NCI-H1436 (cell line): ENCODE data around the gene TXN2.

Source experiments
- DNase-seq: peaks from one replicate; lab custom pipeline; 2025; lab: John Stamatoyannopoulos, UW

The TXN2 gene

DNA sequence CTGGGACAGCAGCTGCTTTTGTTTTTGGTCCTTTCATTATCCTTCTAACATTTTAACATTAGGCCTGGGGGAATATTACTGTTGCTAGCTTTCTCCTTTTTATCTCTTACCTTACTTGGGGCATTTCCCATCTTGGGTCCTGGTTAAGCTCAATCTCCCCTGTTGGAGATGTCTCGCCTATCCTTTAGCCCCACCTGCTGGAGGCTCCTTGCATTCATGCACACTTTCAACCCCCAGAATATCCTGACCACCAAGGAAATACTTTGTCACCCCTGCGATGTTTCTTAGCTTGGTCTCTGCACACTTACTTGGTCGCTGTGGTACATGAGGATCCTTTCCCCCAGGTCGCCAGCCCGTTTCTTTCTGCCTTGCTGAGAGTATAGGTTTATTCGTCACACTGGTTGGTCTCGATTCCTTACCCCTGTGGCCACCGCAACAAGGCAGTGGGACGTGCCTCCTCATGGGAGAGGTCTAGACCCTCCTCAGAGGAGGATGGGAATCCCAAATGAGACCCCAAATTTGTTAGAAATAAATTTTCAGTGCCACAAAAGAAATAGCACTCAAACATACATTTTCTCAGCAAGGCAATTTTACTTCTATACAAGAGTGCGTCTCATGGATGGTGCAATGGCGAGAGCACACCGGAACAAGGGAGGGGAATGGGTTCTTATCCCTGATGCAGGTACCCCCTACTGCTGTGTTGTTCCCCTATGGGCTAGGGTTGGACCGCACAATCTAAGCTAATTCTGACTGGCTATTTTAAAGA, 5.4 kb upstream of the TXN2 start:
- DNase-seq, result no peak

DNA sequence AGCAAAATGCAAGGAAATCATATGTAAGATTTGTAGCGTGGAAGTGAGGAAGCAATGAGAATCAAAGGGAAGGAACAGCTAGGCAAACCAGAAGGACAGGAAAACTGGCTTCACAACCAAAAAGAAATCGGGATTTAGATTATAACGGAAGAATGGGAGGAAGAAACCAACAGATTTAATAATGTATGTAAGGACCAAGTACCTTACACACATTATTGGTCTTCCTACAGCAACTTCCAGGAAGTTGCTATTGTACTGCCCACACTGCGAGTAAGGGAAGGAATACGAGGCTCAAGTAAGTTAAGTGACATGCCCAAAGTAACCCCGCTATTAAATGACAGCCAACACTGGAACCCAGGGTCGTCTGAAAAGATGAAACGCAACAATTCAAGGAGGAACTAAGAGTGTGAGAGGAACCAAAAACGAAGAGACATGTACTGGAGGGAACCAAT, 473 bp downstream of the TXN2 start:
- DNase-seq, result no peak

DNA sequence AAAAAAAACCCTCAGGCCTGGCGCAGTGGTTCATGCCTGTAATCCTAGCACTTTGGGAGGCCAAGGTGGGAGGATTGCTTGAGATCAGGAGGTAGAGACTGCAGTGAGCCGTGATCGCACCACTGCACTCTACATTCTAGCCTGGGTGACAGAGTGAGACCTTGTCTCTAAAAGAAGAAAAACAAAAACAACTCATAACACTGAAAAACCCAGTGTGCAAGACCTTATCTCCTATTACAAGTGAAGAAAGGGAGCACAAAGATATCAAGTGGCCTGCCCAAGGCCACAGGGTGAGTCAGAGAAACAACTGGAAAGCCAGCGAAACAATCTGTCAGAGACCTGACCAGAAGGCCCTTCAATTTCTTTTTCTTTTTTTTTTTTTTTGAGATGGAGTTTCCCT, 2.5 kb downstream of the TXN2 start:
- no peak for DNase-seq

DNA sequence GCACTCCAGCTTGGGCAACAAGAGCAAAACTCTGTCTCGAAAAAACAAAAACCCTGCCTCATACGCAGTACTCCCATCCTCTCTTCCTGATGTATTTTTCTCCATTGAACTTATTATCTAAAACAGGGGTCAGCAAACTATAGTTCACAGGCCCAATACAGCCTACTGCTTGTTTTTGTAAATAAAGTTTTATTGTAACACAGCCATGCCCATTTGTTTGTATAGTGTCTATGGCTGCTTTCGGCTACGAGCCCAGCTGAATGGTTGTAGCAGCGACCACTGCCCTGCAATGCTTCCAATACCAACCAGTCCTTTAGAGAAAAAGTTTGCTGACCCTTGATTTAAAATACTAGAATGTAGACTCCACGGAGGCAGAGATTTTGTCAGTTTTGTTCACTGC, 6.1 kb downstream of the TXN2 start:
- DNase-seq, result no peak

DNA sequence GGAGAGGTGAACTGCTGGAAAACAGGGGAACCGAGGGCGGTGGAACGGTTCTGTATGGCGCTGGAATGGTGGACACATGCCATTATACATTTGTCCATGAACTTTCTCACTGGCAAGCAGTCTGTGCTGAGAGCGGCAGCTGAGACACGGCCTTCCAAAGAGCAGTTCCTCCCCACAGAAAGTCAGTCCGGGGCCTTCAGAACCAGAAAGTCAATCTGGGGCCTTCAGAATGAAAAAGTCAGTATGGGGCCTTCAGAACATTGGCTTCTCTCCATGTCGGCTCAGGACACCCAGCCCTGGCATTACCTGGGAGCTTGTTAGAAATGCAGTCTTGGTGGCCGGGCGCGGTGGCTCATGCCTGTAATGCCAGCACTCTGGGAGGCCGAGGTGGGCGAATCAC, 8.8 kb downstream of the TXN2 start:
- DNase-seq, result no peak

DNA sequence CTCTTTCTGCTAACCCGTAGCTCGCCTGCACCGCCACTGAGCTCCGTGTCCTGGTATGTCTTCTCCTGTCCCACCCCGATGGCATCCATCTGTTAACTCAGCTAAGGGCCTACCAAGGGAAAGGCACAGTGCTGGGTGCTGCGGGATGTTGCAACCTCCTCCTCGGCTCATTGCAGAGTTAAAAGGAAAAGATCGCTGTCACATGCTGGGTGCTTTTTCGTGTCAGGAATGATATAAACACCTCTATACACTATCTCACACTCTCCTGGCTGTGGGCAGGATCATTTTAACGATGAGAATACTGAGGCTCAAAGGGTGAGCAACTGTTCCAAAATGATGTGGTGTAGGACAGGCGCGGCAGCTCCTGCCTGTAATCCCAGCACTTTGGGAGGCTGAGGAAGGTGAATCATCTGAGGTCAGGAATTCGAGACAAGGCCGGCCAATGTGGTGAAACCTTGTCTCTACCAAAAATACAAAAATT, 10.1 kb downstream of the TXN2 start:
- DNase-seq, result no peak

DNA sequence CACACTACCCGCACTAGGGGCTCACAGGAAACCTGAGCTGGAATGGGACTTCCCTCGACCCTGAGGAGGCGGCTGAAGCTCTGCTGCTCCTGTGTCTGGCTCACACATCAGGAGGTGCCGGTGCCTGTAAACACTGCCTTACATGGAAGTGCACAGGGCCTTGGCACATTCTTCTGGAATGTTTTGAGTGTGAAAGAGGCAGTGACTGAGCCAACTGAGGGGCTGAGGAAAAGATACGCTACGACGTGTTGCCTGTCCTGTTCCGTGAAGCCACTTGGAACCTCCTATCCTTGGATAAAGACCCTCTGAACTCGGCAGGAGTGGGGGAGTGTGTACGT, 10.5 kb downstream of the TXN2 start:
- DNase-seq, result no peak

DNA sequence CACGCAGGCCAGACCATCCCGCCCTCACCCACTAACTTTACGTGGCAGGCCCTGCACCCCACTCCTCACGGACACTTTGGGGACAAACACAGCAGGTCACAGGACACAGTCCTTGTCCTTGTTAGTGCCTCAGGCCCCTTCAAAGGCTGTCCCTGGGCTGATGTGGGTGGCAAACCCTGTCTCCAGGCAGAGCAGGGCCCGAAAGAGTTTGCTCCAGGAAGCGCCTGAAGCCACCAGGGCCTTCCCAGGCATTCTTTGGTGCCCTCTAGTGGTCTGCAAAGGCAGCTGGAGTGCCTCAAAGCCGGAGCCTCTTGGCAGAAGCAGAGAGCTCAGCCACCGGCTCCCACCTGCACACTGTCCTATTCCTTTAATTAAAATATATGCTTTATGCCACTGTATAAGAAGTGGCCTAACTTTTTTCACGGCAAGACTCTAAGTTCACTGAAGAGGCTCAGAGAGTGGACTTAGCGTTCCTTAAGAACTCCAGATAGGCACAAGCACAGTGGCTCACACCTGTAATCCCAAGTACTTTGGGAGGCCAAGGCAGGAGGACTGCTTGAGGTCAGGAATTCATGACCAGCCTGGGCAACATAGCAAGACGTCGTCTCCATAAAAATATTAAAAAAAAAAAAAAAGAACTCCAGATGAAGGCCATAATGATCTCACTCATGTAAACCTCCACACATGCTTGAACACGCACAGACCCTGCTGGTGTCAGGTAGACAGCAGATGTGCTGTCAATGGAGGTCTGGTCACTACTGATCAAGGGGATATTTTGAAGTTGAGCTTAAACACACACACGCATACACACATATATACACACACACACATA, 11.1 kb downstream of the TXN2 start:
- peak; percentile 71 for DNase-seq

DNA sequence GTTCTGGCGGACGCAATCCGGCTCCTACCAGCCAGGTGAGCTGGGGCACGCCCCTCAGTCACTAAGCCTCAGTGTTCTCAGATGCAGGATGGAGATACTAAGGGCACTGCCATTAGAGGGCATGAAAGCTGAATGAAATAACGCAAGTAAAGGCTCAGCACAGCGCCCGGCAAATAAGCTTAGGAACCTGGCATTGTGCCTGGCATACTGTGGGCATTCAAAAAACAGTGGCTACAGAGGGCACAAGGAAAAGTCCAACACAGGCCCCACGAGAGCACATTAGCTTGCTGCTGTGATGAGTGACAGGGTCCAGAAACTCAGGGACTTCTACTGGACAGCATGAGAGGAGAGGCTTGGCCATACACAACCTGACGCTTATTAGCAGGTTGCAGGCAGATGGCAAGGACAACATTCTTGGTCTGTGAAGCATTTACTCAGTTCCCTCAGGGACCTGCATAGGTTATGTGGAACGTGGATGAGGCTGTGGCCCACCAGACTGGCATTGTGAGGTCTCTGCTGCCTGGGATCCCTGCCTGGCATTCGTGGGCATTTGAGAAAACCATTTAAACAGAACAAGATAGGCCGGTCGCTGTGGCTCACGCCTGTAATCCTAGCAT, 12.2 kb downstream of the TXN2 start:
- no peak for DNase-seq

DNA sequence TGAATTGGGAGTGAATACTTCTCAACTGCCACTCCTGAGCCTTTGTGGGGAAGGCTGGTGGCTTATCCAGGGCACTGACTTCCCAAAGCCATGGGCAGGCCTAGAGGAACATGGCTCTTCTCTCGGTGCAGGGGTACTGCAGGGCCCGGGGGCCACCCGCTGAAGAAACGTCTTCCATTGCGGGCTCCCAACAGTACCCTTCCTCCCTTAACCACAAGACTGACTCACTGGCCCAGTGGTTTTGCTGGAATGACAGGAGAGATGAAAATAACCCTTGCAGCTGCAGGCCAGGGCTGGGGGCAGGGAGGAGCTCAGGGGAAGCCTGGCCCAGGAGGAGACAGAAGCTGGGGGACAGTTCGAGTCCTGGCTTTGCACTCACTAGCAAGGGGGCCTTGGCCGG, 13.5 kb downstream of the TXN2 start:
- DNase-seq, result no peak

DNA sequence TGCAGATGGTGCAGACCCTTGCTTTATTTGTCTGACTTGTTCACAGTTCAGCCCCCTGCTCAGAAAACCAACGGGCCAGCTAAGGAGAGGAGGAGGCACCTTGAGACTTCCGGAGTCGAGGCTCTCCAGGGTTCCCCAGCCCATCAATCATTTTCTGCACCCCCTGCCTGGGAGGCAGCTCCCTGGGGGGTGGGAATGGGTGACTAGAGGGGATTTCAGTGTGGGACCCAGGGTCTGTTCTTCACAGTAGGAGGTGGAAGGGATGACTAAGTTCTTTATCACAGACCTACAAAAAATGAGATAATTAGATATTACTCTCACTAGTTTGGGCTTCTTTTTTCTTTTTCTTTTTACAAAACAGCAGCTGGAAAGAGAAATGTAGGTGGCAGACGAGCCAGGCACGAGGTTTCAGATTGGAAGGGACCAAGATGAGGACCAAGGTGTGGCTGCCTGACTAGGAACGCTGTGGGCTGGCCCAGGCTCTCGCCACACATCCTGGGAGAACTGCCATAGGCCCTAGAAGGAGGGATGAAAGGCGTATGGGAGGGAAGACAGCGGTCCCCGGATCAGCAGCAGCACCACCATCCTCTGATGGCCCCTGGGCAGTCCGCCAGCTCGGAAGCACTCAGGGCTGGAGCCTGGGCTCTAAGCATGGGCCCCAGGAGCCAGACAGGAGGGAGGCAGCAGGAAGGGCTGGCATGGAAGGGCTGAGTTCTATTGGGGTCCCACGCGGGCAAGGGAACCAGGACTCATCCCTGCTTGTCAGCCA, 14.2 kb downstream of the TXN2 start:
- DNase-seq, result no peak

DNA sequence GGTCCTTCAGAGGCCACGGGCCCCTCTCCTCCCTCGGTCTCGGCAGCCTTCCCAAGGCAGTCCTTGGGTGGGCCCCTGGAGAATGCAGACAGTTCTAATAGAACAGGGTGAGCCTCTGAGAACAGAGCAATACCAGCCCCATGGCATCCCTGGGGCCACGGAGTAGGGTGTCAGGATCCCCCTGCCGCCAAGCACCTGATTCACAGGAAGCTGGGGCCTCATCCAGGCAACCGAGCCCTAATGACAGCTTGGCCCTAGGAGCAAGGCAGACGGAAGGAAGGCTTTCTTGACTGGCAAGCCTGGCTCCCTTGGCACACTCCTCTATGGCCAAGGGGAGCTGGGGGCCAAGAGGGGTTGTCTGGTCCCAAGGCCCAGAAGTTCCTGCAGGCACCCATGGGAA, 15.2 kb downstream of the TXN2 start:
- no peak for DNase-seq

DNA sequence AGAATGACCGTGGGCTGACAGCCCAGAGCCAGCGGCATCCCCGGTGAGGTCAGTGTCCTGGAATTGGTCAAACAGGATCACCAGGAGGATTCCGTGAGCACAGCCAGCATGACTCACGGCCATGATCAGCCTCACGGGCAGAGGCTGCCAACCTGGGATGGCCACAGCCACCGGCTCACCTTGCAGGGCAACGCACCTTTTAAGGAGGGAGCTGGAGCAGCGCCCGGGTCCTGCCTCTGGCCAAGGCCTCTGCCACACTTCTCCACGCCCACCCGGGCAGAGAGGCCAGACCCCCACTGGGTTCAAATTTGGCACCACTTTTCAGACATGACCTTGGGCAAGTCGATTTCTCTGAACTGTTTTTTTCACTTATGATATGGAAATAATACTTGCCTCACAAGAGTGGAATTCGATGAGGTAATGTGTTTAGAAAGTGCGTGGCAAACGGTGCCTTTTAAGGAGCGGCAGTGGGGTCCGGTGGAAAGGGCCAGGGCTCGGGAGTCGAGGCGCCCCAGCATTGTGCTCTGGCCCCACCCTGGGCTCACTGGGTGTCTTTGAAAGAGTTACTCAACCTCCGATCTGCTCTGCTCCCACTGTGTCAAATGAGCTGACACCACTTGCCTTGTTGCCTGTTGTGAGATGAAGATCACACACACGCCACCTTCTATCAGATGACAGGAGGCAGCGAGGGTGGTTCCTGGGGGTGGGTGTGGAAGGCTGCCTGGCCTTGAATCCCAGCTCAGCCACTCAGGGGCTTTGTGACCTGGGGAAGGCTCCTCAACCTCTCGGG, 16.0 kb downstream of the TXN2 start:
- no peak for DNase-seq

DNA sequence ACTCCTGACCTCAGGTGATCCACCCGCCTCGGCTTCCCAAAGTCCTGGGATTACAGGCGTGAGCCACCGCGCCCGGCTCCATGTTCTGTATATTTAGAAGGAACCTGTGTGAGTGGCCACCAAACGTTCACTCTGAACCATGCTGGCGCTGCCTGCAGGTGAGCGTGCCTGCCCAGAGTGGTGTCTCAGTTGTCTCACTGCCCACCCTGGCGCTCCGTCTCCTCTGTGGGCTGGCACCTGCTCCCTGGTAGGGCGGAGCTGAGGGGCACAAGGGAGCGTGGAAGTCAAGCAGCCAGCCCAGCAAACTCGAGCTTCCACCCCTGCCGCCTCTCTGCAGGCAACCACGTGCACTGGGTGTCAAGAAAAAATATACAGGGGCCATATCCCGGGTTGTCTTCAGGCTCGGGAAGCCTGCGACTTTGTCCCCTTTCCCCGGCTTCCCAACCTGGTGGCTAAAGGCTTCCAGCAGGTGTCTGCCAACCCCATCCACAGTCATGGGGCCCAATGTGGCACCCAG, 16.7 kb downstream of the TXN2 start:
- no peak for DNase-seq

DNA sequence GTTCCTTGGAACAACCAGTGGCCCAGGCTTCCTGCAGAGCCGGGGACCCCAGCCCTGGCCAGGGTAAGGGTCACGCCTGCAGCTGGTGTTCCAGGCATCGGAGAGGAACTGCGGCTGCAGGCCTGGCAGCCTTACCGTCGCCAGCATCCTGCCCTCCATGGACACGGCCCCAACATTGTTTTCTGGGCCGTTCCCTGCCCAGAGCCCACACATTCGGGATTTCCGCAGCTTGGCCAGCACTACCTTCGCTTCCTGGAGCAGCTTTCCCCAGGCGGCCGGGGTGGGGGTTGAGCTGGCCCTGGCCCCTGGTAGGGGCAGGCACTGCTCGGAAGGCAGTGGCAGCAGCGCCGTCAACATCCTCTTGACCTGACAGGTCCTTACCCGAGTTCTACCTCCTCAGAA, 17.7 kb downstream of the TXN2 start:
- DNase-seq, result no peak

DNA sequence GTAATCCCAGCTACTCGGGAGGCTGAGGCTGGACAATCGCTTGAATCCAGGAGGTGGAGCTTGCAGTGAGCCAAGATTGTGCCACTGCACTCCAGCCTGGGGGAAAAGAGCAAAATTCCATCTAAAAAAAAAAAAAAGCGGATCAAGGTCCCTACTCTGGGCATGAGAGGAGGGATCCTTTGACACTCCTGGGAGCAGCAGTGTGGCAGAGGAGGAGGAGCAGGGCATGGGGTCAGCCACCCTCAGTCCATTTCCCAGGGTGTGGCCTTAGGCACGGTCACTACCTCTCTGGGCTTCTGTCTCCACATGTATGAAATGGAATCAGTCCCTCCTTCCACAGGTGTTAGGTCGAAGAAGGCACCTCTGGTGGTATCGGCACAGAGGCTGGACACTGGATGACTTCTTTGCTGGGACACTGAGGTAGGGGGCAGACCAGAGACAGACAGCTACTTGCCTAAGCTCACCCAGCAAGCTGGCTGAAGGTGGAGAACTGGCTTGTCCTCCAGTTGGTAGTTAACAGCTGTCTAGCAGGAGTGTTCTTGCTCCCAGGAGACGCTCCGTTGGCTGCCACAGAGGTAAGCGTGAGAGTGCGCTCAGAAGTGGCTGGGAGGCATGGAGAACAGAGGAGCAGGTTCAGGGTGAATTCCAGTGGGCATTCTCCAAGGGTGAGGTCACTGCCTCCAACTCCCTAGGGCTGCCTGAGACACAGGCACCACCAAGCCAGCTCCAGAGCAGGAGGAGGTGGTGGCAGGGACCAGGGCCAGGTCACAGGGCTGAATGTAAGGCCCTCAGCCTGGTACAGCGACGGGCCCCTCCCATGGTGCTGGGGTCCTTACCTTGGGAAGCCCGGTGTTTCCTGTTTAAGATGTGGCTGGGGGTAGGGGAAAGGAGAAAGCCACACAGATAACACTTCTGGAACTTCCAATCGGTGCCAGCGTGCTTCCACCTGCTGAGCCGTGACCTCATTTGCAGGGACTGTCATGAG, 19.5 kb downstream of the TXN2 start:
- DNase-seq, result peak; percentile 74

DNA sequence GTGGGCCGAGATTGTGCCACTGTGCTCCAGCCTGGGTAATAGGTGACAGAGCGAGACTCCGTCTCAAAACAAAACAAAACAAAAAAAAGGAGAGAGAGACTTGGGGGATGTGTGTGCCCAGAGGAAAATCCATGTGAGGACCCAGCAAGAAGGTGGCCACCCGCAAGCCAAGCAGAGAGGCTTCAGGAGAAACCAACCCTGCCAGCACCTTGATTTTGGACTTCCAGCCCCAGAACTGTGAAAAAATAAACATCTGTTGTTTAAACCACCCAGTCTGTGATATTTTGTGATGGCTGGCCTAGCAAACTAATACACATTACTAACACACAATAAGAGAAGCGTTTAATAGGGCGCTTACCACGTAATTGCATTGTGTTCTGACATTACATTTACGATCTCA, 21.2 kb downstream of the TXN2 start:
- DNase-seq, result no peak

DNA sequence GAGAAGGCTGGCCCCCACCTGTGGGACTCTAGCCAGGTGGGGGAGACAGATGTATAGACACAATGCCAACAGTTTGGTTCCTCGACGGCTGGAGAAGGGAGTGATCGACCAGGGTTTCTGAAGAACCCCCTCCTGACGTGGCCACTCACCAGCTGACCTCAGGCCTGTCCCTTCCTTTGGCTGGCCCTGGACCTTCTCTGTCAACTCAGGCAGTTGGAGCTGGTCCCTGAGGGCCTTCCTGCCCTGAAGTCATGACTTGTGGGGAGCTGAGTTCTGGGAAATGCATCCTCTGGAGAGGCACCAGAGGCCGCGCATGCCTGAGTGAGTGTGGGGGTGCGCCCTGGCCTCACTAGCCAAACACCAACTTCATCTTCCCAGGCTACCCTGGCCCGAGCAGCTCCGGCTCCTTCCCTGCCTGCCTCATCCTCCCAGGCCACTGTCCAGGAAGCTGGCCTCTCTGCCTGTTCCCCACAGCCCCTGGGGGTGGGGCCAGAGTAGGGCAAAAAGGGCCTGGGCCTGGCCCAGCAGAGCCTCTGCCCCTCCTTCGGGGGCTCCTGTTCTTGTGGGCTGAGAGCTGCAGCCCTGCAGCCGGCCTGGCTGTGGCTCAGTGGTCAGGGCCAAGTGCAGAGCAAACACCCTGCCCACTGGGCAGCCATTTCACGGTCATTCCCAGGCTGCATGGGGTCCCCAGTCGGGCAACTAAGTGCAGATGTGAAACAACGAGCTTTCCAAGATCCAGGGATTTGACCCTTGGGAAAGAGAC, 23.6 kb downstream of the TXN2 start:
- no peak for DNase-seq

DNA sequence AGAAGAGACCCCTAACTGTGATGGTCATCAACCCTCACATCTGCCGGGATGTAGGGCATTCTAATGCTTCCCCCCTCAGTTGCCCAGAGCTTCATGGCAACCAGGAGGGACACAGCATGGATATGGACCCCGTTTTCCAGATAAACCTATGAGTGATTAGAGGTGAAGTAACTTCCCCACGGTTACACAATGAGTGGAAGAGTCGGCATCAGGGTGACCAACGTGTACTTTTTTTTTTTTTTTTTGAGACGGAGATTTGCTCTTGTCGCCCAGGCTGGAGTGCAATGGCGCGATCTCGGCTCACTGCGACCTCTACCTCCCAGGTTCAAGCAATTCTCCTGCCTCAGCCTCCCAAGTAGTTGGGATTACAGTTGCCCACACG, 25.0 kb downstream of the TXN2 start:
- no peak for DNase-seq
